Ovary (tissue), 3 donors: ENCODE data around the gene SLC2A6.

ENCODE experiments used
- EP300 ChIP-seq: sonication (generic); formaldehyde crosslinking; IDR thresholded peaks from one replicate; pipeline ENCODE4 v1.6.1; 2017; ENCODE audit warnings: antibody characterized with exemption
- TF ChIP-seq, protein P1 (sequence below), 3 donors: fragments of 450-650 bp in 2 of 3; fragments of 200-600 bp in 1 of 3; IDR thresholded peaks; one replicate each; pipeline versions ENCODE4 v1.5.1 to v1.8.0; 2016 to 2022; ENCODE audit warnings: antibody characterized with exemption in 3 of 3, mild to moderate bottlenecking in 1 of 3
- donor health status: DM: no; HTN: no; CAD: no.

DNA sequence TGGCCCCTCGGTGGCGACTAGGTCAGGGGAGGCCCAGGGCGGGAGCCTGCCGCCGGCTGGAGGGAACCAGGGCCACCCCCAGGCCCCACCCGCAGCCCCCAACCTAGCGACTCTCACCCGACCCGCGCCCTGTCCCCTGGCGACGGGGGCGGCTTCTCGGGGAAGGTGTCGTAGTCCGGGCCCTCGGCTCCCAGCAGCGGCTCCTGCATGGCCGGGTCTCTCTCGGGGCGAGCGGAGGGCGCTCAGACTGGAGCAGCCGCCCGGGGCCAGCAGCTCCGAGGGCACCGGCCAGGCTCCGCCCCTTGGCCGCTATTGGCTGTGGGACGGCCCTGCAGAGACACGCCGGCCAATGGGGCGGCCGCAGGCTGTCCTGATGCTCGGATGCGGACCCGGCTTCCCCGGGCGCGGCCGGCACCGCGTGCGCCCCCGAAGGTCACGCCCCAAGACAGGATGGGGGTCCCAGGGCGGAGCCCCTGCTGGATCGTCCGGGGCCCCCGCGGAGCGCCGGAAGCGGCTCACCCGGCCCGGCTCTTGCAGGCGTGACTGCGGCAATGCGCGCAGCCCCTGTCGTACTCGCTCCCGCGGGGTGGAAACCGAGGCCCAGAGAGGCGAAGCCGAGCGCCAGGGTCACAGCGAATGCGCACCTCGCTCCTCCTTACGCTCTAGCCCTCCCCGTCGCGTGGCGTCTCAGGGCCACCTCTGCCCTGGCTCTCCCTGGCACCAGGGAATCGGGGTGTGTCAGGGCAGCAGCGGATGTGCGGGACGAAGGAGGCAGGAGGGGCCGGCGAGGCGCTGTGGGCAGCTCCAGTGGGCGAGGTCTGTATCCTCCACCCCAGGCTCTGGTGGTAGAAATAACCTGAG, at the start of gene SLC2A6:
- TF ChIP-seq, protein P1, sequence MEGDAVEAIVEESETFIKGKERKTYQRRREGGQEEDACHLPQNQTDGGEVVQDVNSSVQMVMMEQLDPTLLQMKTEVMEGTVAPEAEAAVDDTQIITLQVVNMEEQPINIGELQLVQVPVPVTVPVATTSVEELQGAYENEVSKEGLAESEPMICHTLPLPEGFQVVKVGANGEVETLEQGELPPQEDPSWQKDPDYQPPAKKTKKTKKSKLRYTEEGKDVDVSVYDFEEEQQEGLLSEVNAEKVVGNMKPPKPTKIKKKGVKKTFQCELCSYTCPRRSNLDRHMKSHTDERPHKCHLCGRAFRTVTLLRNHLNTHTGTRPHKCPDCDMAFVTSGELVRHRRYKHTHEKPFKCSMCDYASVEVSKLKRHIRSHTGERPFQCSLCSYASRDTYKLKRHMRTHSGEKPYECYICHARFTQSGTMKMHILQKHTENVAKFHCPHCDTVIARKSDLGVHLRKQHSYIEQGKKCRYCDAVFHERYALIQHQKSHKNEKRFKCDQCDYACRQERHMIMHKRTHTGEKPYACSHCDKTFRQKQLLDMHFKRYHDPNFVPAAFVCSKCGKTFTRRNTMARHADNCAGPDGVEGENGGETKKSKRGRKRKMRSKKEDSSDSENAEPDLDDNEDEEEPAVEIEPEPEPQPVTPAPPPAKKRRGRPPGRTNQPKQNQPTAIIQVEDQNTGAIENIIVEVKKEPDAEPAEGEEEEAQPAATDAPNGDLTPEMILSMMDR (IDR thresholded peaks at IDR 0.05), result no peak
- no peak for TF ChIP-seq EP300
